ENCODE measurements around the gene SYNPO2.

DNA sequence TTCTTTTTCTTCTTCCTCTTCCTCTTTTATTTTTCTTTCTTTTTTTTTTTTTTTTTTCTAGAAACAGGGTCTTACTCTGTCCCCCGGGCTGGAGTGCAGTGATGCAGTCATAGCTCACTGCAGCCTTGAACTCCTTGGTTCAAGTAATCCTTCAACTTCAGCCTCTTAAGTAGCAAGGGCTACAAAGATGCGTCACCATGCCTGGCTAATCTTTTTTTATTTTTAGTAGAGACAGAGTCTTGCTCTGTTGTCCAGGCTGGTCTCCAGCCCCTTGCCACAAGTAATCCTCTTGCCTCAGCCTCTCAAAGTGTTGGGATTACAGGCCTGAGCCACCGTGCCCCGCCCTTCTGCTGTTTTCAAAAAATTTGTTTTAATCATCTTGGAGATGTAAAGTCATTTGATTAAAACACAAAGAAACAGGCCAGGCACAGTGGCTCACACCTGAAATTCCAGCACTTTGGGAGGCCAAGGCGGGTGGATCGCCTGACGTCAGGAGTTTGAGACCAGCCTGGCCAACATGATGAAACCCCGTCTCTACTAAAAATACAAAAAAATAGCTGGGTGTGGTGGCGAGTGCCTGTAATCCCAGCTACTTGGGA is 28.1 kb downstream of the SYNPO2 start:
- no peak for TF ChIP-seq POLR2A (IDR thresholded peaks at IDR 0.05; ENCODE audit: control extremely low read depth in 1 of 2, low read depth in 2 of 2, low read length in 2 of 2)
- no peak for TF ChIP-seq GTF2F1 (IDR thresholded peaks at IDR 0.05; ENCODE audit: borderline replicate concordance, low read depth, low read length)
- no peak for TF ChIP-seq TBP (IDR thresholded peaks at IDR 0.05; ENCODE audit: low read depth, low read length)
- TF ChIP-seq, protein P1, sequence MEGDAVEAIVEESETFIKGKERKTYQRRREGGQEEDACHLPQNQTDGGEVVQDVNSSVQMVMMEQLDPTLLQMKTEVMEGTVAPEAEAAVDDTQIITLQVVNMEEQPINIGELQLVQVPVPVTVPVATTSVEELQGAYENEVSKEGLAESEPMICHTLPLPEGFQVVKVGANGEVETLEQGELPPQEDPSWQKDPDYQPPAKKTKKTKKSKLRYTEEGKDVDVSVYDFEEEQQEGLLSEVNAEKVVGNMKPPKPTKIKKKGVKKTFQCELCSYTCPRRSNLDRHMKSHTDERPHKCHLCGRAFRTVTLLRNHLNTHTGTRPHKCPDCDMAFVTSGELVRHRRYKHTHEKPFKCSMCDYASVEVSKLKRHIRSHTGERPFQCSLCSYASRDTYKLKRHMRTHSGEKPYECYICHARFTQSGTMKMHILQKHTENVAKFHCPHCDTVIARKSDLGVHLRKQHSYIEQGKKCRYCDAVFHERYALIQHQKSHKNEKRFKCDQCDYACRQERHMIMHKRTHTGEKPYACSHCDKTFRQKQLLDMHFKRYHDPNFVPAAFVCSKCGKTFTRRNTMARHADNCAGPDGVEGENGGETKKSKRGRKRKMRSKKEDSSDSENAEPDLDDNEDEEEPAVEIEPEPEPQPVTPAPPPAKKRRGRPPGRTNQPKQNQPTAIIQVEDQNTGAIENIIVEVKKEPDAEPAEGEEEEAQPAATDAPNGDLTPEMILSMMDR (IDR thresholded peaks at IDR 0.05; ENCODE audit: control extremely low read depth in 1 of 3, insufficient read depth in 1 of 3, low read depth in 1 of 3, low read length in 3 of 3) = no peak
- TF ChIP-seq CBX5 (IDR thresholded peaks at IDR 0.05; ENCODE audit: low read depth, low read length) = no peak

Measured in H1 (cell line).